Skin of body (tissue), 2 donors: ENCODE results near the gene SCN4B. TPM values are rescaled to one million over a fixed set of nuclear protein-coding genes. Genes with fewer than 3 reads are reported as not detected.
"Not testable (repeated sequence)": the region's sequence is repeated elsewhere in the genome, so short reads cannot be mapped to it uniquely, and the experiment has no call there.

Source experiments
- DNase-seq: peaks from one replicate; lab custom pipeline; 2025; lab: John Stamatoyannopoulos, UW
- total RNA-seq: library from RNA; depleted of rRNA; stranded (reverse); fragments of >200 nt; gene quantifications from one replicate; pipeline ENCODE4 v1.2.3, GENCODE V29; 2014

Gene SCN4B
- 3.1 TPM for total RNA-seq

- DNase-seq = peak; percentile 55
Observed at GRCh38 chr11:118152552-118153471, at the start of gene SCN4B. SCN4B (minus strand) TSS chr11:118152823; CDS start chr11:118152673, 150 bp downstream.

DNA sequence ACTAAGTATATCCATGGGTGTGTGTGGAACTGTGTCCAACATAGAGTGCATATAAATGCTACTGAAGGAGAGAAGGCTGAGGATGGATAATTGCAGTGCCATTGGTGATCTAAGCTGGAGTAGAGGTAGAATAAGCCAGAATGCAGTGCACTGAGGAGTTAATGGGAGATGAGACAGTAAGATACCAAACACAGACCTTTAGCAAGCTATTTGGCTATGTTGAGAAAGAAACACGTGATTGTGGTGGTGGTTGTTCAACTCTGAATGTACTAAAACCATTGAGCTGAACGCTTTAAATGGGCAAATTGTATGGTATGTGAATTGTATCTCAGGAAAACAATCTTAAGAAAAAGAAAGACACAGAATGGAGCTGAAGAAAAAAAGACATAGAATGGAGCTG lies 49.3 kb upstream of the SCN4B start:
- DNase-seq = no peak

DNA sequence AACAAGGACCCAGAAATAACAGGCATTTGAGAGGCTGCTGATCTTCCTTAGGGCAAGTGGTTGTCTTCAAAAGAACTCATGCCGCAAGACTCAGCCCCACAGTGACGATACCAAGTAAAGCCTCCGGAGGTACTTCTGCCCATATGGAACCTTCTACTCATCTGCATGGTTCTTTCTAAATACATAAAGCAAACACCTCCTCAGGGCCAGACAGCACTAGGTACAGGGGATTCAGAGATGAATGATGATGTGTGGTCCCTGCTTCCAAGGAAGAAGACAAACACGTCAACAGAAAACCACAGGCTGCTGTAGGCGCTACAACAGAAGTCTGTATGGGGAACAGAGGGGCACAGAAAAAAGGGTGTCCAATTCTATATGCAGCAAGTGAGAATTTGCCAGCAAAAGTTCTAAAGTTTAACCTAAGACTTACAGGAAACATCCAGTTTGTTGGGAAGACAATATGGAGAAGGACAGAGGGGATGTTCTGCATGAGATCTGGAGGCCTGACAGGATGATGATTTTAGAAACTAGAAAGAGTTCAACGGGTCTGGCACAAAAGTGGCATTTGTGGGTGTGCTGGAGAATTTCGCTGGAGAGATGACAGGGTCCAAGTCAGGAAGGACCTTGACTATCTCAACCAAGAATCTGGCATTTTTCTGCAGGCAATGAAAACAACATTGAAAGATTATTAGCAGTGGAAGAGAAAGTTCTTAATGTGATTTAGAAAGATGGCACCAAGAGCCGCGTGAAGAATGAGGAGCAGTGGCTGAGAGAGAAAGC lies 48.5 kb upstream of the SCN4B start:
- DNase-seq = no peak

DNA sequence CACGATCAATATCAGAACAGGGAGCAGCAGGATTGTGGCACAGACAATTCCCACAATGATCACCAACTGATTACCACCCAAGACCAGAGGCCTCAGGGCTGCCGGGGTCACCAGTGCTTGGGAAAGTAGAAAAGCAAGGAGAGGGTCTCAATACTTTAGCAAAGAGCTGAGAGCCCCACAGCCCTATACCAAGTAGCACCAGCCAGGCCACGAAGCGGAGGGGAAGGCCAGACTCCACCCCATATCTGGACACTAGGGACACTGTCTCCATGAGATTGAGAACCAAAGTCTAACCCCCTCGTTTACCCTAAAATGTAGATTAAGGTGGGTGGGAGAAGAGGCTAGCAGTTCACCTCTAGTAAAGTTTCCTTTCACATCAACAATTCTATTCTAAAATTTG lies 47.9 kb upstream of the SCN4B start:
- no peak for DNase-seq

DNA sequence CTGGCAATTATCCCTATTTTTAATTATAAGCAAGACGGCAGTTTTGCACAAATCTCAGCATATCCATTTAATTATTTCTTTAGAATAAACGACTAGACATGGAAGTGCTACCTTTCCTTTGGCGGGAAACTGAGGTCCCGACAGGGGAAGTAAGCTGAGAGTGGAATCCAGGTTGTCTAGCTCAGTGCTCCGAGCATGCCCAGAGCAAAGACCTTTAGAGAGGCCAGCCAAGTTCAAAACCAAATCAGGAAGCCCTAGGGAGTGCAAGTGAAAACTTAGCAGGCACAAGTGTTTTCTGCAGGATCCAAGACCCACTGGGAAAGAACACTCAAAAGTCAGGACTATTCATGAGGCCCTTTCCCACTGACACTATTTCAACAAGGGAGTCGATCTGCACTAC lies 46.5 kb upstream of the SCN4B start:
- no peak for DNase-seq

GRCh38 chr11:118198370-118198769 lies 45.7 kb upstream of the SCN4B start:
- DNase-seq = peak; percentile 68

GRCh38 chr11:118194835-118195627 lies 42.4 kb upstream of the SCN4B start:
- DNase-seq = peak; percentile 87

- DNase-seq = no peak
Observed at GRCh38 chr11:118193910-118194566, 41.4 kb upstream of the SCN4B start.

GRCh38 chr11:118192817-118193216 lies 40.2 kb upstream of the SCN4B start:
- DNase-seq = not testable (repeated sequence)

- DNase-seq = not testable (repeated sequence)
Observed at GRCh38 chr11:118190942-118191506, 38.4 kb upstream of the SCN4B start.

DNA sequence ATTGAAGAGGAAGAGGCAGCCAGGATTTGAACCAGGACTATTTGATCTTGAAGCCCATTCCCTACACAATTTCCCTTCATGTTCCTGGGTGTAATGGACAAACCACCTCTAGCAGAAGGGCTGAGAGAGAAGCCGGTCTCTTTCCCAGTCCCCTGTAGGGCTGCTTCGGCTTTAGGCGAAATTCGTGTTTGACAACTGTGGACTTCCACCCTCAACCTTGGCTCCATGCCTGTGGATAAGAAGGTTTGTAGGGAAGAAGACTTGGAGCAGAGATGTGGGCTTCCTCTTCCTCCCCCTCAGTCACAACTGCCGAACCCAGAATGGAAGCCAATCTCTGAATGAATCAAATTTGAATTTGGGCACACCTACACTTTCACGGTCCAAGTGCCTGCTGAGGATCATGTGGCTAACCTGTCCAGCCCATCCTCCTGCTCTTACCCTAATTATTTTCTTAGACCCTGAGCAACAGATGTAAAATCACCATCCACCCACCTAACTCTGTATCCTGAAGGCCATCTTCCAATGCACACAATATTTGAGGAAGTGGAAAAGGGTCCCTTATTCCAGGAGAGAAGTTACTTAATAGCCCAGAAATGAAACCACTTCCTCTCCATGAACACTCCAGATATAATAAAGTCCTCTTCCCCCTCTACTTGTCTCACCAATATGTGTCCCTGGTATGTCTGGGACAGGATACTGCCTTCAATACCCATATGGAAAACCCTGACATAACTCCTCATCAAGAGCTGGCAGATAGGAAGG lies 33.9 kb upstream of the SCN4B start:
- no peak for DNase-seq

DNA sequence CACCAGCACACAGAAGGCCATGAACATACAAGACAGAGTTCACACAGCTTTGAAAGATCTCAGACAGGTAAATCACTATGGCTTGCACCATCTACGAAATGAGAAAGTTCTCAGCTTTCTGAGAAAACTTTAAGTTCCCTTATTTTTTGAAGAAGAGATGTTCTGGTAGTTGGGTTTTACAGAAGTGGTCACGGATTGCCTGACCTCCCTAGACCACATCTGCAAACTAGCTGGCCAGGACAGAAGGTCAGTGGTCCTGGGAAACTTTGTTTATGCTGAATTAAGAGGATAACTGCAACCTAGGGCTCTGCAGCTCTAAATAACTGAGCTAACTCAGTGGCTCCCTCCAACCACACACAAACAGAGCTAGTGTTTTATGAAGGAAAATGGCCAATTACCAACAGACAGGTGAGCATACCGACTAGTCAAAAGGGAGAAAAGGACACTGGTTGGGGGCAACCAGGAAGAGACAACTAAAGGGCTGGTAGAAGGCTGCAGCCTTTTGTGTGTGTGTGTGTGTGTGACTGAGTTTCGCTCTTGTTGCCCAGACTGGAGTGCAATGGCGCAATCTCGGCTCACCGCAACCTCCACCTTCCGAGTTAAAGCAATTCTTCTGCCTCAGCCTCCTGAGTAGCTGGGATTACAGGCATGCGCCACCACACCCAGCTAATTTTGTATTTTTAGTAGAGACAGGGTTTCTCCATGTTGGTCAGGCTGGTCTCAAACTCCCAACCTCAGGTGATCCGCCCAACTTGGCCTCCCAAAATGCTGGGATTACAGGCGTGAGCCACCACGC lies 32.4 kb upstream of the SCN4B start:
- no peak for DNase-seq

GRCh38 chr11:118183691-118184090 lies 31.1 kb upstream of the SCN4B start:
- DNase-seq = not testable (repeated sequence)

DNA sequence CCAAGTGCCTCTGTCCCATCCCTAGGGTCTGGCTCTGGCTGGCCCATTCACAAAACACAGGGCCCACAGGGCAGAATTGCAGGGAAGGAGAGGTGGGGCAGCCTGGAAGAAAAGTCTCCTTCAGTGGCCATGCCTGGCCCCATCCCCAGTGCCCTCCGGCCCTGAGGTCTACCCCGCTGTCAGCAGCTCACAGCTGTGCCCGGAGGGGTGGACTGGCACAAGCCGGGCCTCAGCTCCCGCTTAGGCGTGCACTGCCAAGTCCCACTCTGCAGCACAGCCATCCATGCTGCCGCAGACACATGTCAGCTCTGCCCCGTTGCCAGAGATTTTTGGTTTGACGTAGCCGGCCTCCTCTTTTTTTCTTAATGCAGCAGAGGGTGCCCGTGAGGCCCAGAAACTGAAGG lies 27.7 kb upstream of the SCN4B start:
- peak; percentile 81 for DNase-seq

DNA sequence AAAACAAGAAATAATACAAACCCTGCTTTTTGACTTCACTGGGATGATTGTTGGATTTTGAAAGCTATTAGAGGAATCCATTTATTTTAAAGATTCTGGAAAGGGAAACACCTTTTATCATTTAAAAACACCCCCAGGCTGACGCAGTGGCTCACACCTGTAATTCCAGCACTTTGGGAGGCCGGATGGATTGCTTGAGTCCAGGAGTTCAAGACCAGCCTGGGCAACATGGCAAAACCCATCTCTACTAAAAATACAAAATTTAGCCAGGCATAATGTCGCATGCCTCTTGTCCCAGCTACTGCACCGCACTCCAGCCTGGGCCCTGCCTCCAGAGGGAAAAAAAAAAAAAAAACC lies 24.1 kb upstream of the SCN4B start:
- DNase-seq = no peak

GRCh38 chr11:118175993-118176777 lies 23.6 kb upstream of the SCN4B start, which contains the start of gene SCN2B:
SCN2B (minus strand) TSS chr11:118176639; CDS start chr11:118176431, 208 bp downstream.
- peak; percentile 15 for DNase-seq

DNA sequence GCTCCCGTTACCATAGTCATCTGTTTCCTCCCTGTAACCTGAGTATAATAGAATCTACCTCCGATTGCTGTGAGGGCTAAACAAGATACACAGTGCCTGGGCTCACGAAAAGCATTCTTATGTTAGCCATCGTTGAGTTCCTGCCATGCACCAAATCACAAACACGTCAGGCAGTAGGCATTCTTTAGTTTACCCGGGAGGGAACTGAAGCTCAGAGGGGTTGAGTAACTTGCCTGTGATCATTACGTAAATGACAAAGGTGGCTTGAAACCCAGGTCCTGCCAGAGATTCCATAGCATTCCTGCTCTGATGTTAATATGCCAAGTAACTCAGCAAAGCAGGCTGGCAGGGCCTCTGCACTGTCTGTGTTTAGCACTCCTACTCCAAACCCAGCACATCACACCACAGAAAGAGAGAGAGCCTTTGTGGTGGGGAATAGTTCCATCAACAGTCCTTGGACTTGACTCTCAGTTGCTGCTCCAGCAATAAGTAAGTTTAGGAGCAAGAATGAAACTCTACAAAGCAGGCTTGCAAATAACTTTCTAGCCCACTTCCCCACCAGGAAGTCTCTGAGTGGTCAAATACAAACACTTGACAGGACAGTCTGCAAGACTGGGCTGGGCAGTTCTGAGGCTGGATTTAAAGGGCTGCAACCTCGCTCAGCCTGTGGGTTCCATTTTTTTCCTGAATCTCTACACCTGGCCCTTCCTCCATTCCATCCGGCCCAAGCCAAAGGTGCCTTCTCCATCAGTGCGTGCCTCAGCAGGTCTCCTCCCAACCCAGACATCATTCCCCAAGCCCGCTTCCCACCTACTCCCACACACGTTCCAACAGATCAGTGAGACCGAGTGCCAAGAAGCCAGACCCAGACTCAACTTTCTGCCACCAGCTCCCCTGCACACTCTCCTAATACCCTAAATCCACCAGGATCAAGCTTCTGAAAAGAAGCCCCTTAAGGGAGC lies 22.7 kb upstream of the SCN4B start:
- DNase-seq = no peak
